IMR-90 (cell line): Measurements from ENCODE around the gene TP63. TPM values are rescaled to one million over a fixed set of nuclear protein-coding genes. Genes with fewer than 3 reads are reported as not detected.

Experiments
- ATAC-seq: fragments of 200-7000 bp; cut with Tn5 transposase; 2 replicates; pipeline ENCODE4 v1.9.1; 2020; ENCODE audit warnings: low read depth, mild to moderate bottlenecking, moderate library complexity
- BruUV-seq: library from RNA; stranded (reverse); fragments of 400-500 nt; replicated peaks from 2 replicates; lab custom pipeline; 2021; lab: Mats Ljungman, UMichigan
- CTCF ChIA-PET: fragments of 300-600 bp; formaldehyde crosslinking; extraction: SDS; loops from one replicate; lab custom pipeline; 2021; ENCODE audit warnings: antibody characterized with exemption; lab: Yijun Ruan, JAX
- POLR2A ChIA-PET: fragments of 300-600 bp; sonication (Branson Sonifier 250); formaldehyde crosslinking; loops from one replicate; lab custom pipeline; 2022; ENCODE audit warnings: antibody characterized with exemption; ENCODE audit not compliant: unreplicated experiment; lab: Charles Lee
- DNase-seq: peaks from one replicate; pipeline ENCODE4 v3.0.0; 2013
- H2AFZ ChIP-seq: replicated peaks from 2 replicates; pipeline ENCODE3; 2013; ENCODE audit warnings: low read length, mild to moderate bottlenecking; ENCODE audit not compliant: poor library complexity
- H2AK5ac ChIP-seq: 2 replicates; pipeline ENCODE4 v1.6.1; 2013; ENCODE audit warnings: low read depth, low read length, inconsistent platforms
- H2AK9ac ChIP-seq: replicated peaks from 2 replicates; pipeline ENCODE3; 2013; ENCODE audit warnings: mild to moderate bottlenecking, low read depth, low read length, moderate library complexity; ENCODE audit not compliant: poor library complexity
- H2BK120ac ChIP-seq: 2 replicates; pipeline ENCODE4 v1.6.1; 2013; ENCODE audit warnings: low read depth, low read length, inconsistent platforms
- H2BK15ac ChIP-seq: 3 replicates; pipeline ENCODE4 v1.6.1; 2013; ENCODE audit warnings: low read depth, low read length, inconsistent platforms
- H2BK20ac ChIP-seq: 2 replicates; pipeline ENCODE4 v1.6.1; 2013; ENCODE audit warnings: low read depth, mild to moderate bottlenecking, inconsistent platforms, low read length, moderate library complexity
- H2BK5ac ChIP-seq: 2 replicates; pipeline ENCODE4 v1.6.1; 2013; ENCODE audit warnings: mild to moderate bottlenecking, low read depth, low read length, inconsistent platforms; ENCODE audit not compliant: poor library complexity, severe bottlenecking
- H3K14ac ChIP-seq: replicated peaks from 2 replicates; pipeline ENCODE4 v1.6.1; 2013; ENCODE audit warnings: low read depth, low read length, inconsistent platforms
- H3K18ac ChIP-seq: 2 replicates; pipeline ENCODE4 v1.6.1; 2013; ENCODE audit warnings: low read depth, low read length, control low read depth
- H3K23ac ChIP-seq: 2 replicates; pipeline ENCODE4 v1.6.1; 2013; ENCODE audit warnings: low read depth, low read length, inconsistent platforms
- H3K27ac ChIP-seq: 2 replicates; pipeline ENCODE4 v1.5.1; 2013; ENCODE audit warnings: mild to moderate bottlenecking, control low read depth, low read length; ENCODE audit not compliant: insufficient read depth
- H3K27me3 ChIP-seq: 2 replicates; pipeline ENCODE4 v1.6.1; 2013; ENCODE audit warnings: low read length; ENCODE audit not compliant: control insufficient read depth, insufficient read depth
- H3K36me3 ChIP-seq: 2 replicates; pipeline ENCODE4 v1.6.1; 2013; ENCODE audit warnings: low read length, mixed read lengths; ENCODE audit not compliant: control insufficient read depth, insufficient read depth
- H3K4ac ChIP-seq: 2 replicates; pipeline ENCODE4 v1.6.1; 2013; ENCODE audit warnings: low read depth, low read length, inconsistent platforms
- H3K4me1 ChIP-seq: 2 replicates; pipeline ENCODE4 v1.6.1; 2013; ENCODE audit warnings: low read length, mixed read lengths; ENCODE audit not compliant: control insufficient read depth, insufficient read depth
- H3K4me2 ChIP-seq: 2 replicates; pipeline ENCODE4 v1.6.1; 2013; ENCODE audit warnings: low read depth, mild to moderate bottlenecking, control low read depth, low read length, moderate library complexity
- H3K4me3 ChIP-seq: 2 replicates; pipeline ENCODE4 v1.5.1; 2013; ENCODE audit warnings: low read depth, mild to moderate bottlenecking, control low read depth, low read length, moderate library complexity; ENCODE audit not compliant: insufficient read depth
- H3K56ac ChIP-seq: 2 replicates; pipeline ENCODE4 v1.6.1; 2013; ENCODE audit warnings: low read length, inconsistent platforms; ENCODE audit not compliant: insufficient read depth; ENCODE audit errors: extremely low read depth
- H3K79me1 ChIP-seq, 2 experiments: 2 replicates each; pipeline ENCODE4 v1.6.1; 2013; ENCODE audit warnings: low read length in 2 of 2, inconsistent platforms in 1 of 2, low read depth in 1 of 2
- H3K9ac ChIP-seq: 2 replicates; pipeline ENCODE4 v1.6.1; 2013; ENCODE audit warnings: low read depth, low read length, control low read depth
- H3K9me1 ChIP-seq: 2 replicates; pipeline ENCODE4 v1.6.1; 2013; ENCODE audit warnings: low read length, inconsistent platforms; ENCODE audit not compliant: insufficient read depth
- H3K9me3 ChIP-seq: 2 replicates; pipeline ENCODE4 v1.6.1; 2013; ENCODE audit warnings: low read length; ENCODE audit not compliant: control insufficient read depth, insufficient read depth
- H4K20me1 ChIP-seq: 2 replicates; pipeline ENCODE4 v1.6.1; 2013; ENCODE audit warnings: low read length, inconsistent platforms; ENCODE audit not compliant: insufficient read depth
- H4K5ac ChIP-seq: 2 replicates; pipeline ENCODE4 v1.6.1; 2013; ENCODE audit warnings: mild to moderate bottlenecking, low read depth, low read length, control low read depth
- H4K8ac ChIP-seq, 2 experiments: 2 replicates each; pipeline ENCODE4 v1.6.1; 2013; ENCODE audit warnings: low read depth in 2 of 2, low read length in 2 of 2, control low read depth in 1 of 2, inconsistent platforms in 1 of 2
- H4K91ac ChIP-seq: 2 replicates; pipeline ENCODE4 v1.6.1; 2013; ENCODE audit warnings: low read depth, low read length, inconsistent platforms; ENCODE audit not compliant: insufficient read depth
- CEBPB ChIP-seq: IDR thresholded peaks from 2 replicates; pipeline ENCODE4 v1.6.1; 2012; ENCODE audit warnings: low read depth, low read length, improper control_type of control experiment
- MAZ ChIP-seq: IDR thresholded peaks from 2 replicates; pipeline ENCODE4 v1.6.1; 2012; ENCODE audit warnings: low read depth, mild to moderate bottlenecking, low read length, improper control_type of control experiment, moderate library complexity, borderline replicate concordance
- WGBS, 2 experiments: methylation state at CpG; one replicate each; pipeline versions ENCODE4 v1.1.5 to v1.1.7; 2013; ENCODE audit warnings: missing lambda C conversion rate in 2 of 2; ENCODE audit not compliant: insufficient read length in 1 of 2; ENCODE audit errors: extremely low coverage in 2 of 2; 5-methylcytosine and 5-hydroxymethylcytosine counted together
- dilution Hi-C: fragments of 300-500 bp; cut with HindIII; formaldehyde crosslinking; loops from one replicate; pipeline ENCODE4 v1.14.3; 2018; ENCODE audit warnings: low sequenced_read_pairs; ENCODE audit not compliant: unreplicated experiment
- in situ Hi-C: fragments of 300-500 bp; cut with MboI; formaldehyde crosslinking; loops from 3 replicates; pipeline ENCODE4 v1.14.3; 2019; ENCODE audit warnings: low sequenced_read_pairs, inconsistent platforms, mixed read lengths
- intact Hi-C: fragments of 100-400 bp; cut with micrococcal nuclease; formaldehyde crosslinking; loops from 2 replicates; pipeline ENCODE4 v1.10.0; 2022
- polyA plus RNA-seq, 3 experiments: library from polyadenylated mRNA; depleted of rRNA; stranded (reverse); fragments of >200 nt; gene quantifications; 2 replicates each; pipeline ENCODE4 v1.2.3, GENCODE V29; 2012; ENCODE audit warnings: low replicate concordance in 1 of 3
- total RNA-seq: library from RNA; depleted of rRNA; stranded (reverse); fragments of >200 nt; gene quantifications from 2 replicates; pipeline ENCODE4 v1.2.3, GENCODE V29; 2012

Gene TP63
- total and polyA plus RNA-seq, 2 of the 4 experiments (the other 2 are of a cell fraction), result not detected

DNA sequence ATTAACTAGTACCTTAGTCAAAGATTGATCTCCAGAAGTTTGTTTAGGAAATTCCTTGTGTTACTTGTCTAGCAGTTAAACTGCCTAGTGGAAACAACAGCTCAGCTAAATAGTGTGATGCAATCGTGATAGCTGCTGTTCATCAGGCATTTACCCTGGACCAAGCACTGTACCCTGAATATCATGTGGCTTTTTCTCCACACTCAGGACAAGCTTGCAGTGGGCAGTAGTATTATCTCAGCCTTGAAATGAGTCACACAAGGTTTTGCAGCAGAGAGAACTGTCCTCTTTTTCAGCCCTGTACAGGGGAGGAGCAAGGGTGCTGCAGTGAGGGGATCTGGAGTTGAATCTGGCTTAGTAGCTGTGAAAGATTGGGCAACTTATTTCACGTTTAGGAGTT lies 208.4 kb downstream of the TP63 start:
- POLR2A ChIA-PET, result no interaction called here
- H4K91ac ChIP-seq, result no peak overlapping the region
- H3K36me3 ChIP-seq, result no peaks in the 10 kb centered on the region
- no peak overlapping the region for H2BK15ac ChIP-seq
- dilution Hi-C loops, result no loop called here
- no peak overlapping the region for H3K4ac ChIP-seq
- H2BK120ac ChIP-seq, result no peak overlapping the region
- H3K27me3 ChIP-seq, result no peaks in the 10 kb centered on the region; the same call in 1 of the 2 replicates
- H2AK5ac ChIP-seq, result no peak overlapping the region
- TF ChIP-seq CEBPB, result peak; percentile 84
- TF ChIP-seq MAZ, result no peak
- H2AK9ac ChIP-seq, result no peak overlapping the region
- H3K79me1 ChIP-seq, result no peaks in the 10 kb centered on the region
- CTCF ChIA-PET, result no interaction called here
- no peaks in the 10 kb centered on the region for H4K20me1 ChIP-seq
- H3K4me3 ChIP-seq, result no peak overlapping the region
- ATAC-seq (peak; percentile 63), DNase-seq (peak; percentile 60)
- H4K5ac ChIP-seq, result no peak overlapping the region
- no peak overlapping the region for H2BK5ac ChIP-seq
- no peak overlapping the region for H3K9ac ChIP-seq
- no peak overlapping the region for H3K23ac ChIP-seq
- H2BK20ac ChIP-seq, result no peak overlapping the region
- no peaks in the 10 kb centered on the region; the same call in 1 of the 2 replicates for H3K9me1 ChIP-seq
- 0 out of 2 replicates have a peak, but pooled peaks cover 1% of the 10 kb centered on the region for H3K4me1 ChIP-seq
- no CpG with 5 or more reads among the region's 2 CpGs for WGBS, 2 experiments
- in situ Hi-C loops, result no loop called here
- BruUV-seq, result no TSS peak
- H3K27ac ChIP-seq, result no peak overlapping the region
- H3K4me2 ChIP-seq, result no peak overlapping the region
- no peak overlapping the region for H3K14ac ChIP-seq
- no peak overlapping the region for H3K18ac ChIP-seq
- H3K9me3 ChIP-seq, result no peaks in the 10 kb centered on the region
- no peak overlapping the region for H3K56ac ChIP-seq
- no peak overlapping the region for H4K8ac ChIP-seq
- no peak overlapping the region for H2AFZ ChIP-seq
- intact Hi-C loops, result no loop called here
